Tibial nerve (tissue), 3 donors: ENCODE data around the gene DUS2.

ENCODE experiments used
- POLR2A ChIP-seq, 2 donors: fragments of 450-650 bp; IDR thresholded peaks; one replicate each; pipeline ENCODE4 v1.6.1; 2017; ENCODE audit warnings: antibody characterized with exemption in 2 of 2, mild to moderate bottlenecking in 2 of 2, moderate library complexity in 2 of 2
- TF ChIP-seq, protein P1 (sequence below), 5 experiments: fragments of 200-600 bp in 3 of 5; fragments of 450-650 bp in 2 of 5; sonication (generic) in 3 of 5; IDR thresholded peaks; one replicate each; pipeline ENCODE4 v1.5.1; 2016 to 2019; ENCODE audit warnings: antibody characterized with exemption in 5 of 5, mild to moderate bottlenecking in 3 of 5, moderate library complexity in 2 of 5

- TF ChIP-seq, protein P1, sequence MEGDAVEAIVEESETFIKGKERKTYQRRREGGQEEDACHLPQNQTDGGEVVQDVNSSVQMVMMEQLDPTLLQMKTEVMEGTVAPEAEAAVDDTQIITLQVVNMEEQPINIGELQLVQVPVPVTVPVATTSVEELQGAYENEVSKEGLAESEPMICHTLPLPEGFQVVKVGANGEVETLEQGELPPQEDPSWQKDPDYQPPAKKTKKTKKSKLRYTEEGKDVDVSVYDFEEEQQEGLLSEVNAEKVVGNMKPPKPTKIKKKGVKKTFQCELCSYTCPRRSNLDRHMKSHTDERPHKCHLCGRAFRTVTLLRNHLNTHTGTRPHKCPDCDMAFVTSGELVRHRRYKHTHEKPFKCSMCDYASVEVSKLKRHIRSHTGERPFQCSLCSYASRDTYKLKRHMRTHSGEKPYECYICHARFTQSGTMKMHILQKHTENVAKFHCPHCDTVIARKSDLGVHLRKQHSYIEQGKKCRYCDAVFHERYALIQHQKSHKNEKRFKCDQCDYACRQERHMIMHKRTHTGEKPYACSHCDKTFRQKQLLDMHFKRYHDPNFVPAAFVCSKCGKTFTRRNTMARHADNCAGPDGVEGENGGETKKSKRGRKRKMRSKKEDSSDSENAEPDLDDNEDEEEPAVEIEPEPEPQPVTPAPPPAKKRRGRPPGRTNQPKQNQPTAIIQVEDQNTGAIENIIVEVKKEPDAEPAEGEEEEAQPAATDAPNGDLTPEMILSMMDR (IDR thresholded peaks at IDR 0.05), result no peak
- TF ChIP-seq POLR2A (IDR thresholded peaks at IDR 0.05), result no peak
These were observed 30.4 kb upstream of the DUS2 start for GRCh38 chr16:67992661-67993206.
